Stimulated activated CD4-positive, alpha-beta T cell treated with anti-CD3 and anti-CD28 coated beads, Interleukin-4, amount 100 ng/mL, for 4 hours (primary cell): ENCODE results near the gene HK3.
"Not testable (repeated sequence)": the region's sequence is repeated elsewhere in the genome, so short reads cannot be mapped to it uniquely, and the experiment has no call there.

ENCODE experiments used
- DNase-seq, 2 experiments: peaks; one replicate each; pipeline ENCODE4 v3.0.0-alpha.2; 2020

HK3 gene

GRCh38 chr5:176881021-176881749 lies 18.0 kb downstream of the HK3 start:
- no peak for DNase-seq

- DNase-seq: no peak
Measured at GRCh38 chr5:176880366-176881020, 18.7 kb downstream of the HK3 start.

GRCh38 chr5:176879663-176880361 lies 19.3 kb downstream of the HK3 start:
- DNase-seq: no peak

- no peak for DNase-seq
Measured at GRCh38 chr5:176878906-176879662, 20.1 kb downstream of the HK3 start.

- DNase-seq: no peak
Measured at GRCh38 chr5:176878463-176878862, 20.7 kb downstream of the HK3 start.

GRCh38 chr5:176877793-176878331 lies 21.3 kb downstream of the HK3 start:
- DNase-seq: no peak

GRCh38 chr5:176876506-176877431 lies 22.4 kb downstream of the HK3 start:
- DNase-seq: no peak

- no peak for DNase-seq
Measured at GRCh38 chr5:176875783-176876505, 23.2 kb downstream of the HK3 start.

- no peak for DNase-seq
Measured at GRCh38 chr5:176875014-176875550, 24.1 kb downstream of the HK3 start.

- DNase-seq: no peak
Measured at GRCh38 chr5:176874198-176874780, 24.9 kb downstream of the HK3 start.

GRCh38 chr5:176873541-176874172 lies 25.5 kb downstream of the HK3 start:
- no peak for DNase-seq

GRCh38 chr5:176873011-176873410 lies 26.1 kb downstream of the HK3 start:
- not testable (repeated sequence) for DNase-seq

- not testable (repeated sequence) for DNase-seq
Measured at GRCh38 chr5:176872586-176872985, 26.6 kb downstream of the HK3 start.

GRCh38 chr5:176870644-176871043 lies 28.5 kb downstream of the HK3 start:
- not testable (repeated sequence) for DNase-seq

GRCh38 chr5:176870110-176870591 lies 29.0 kb downstream of the HK3 start:
- no peak for DNase-seq

- no peak for DNase-seq
Measured at GRCh38 chr5:176869501-176870109, 29.5 kb downstream of the HK3 start.

- DNase-seq: no peak
Measured at GRCh38 chr5:176868731-176869130, 30.4 kb downstream of the HK3 start.

GRCh38 chr5:176868126-176868525 lies 31.0 kb downstream of the HK3 start:
- DNase-seq: no peak

GRCh38 chr5:176866707-176867310 lies 32.3 kb downstream of the HK3 start:
- no peak for DNase-seq
